Osteocyte (in vitro differentiated cells): ENCODE data around the gene FRYL. TPM values are rescaled to one million over a fixed set of nuclear protein-coding genes. Genes with fewer than 3 reads are reported as not detected.
A peak's percentile ranks its signal among the peaks of the same experiment; 100 is the strongest.
"Not testable (repeated sequence)": the region's sequence is repeated elsewhere in the genome, so short reads cannot be mapped to it uniquely, and the experiment has no call there.

ENCODE experiments used
- DNase-seq: peaks from one replicate; pipeline ENCODE4 v3.0.0; 2021; ENCODE audit warnings: mixed read lengths; ENCODE audit not compliant: unreplicated experiment; ENCODE audit errors: extremely low spot score
- H3K27ac Mint-ChIP-seq: one replicate; pipeline ENCODE4 v1.8.0; 2021; ENCODE audit warnings: mild to moderate bottlenecking, mixed read lengths; ENCODE audit not compliant: unreplicated experiment
- H3K27me3 Mint-ChIP-seq: one replicate; pipeline ENCODE4 v1.8.0; 2021; ENCODE audit warnings: mixed read lengths; ENCODE audit not compliant: unreplicated experiment
- H3K36me3 Mint-ChIP-seq: one replicate; pipeline ENCODE4 v1.8.0; 2021; ENCODE audit warnings: mixed read lengths; ENCODE audit not compliant: unreplicated experiment
- H3K4me1 Mint-ChIP-seq: one replicate; pipeline ENCODE4 v1.8.0; 2021; ENCODE audit warnings: mixed read lengths; ENCODE audit not compliant: unreplicated experiment
- H3K4me3 Mint-ChIP-seq: one replicate; pipeline ENCODE4 v1.8.0; 2021; ENCODE audit warnings: mild to moderate bottlenecking, moderate library complexity, mixed read lengths; ENCODE audit not compliant: unreplicated experiment
- H3K9me3 Mint-ChIP-seq: one replicate; pipeline ENCODE4 v1.8.0; 2021; ENCODE audit warnings: mixed read lengths; ENCODE audit not compliant: unreplicated experiment
- CTCF ChIP-seq: fragments of 200-600 bp; sonication (generic); IDR thresholded peaks from 2 replicates; pipeline ENCODE4 v1.5.0; 2021; ENCODE audit warnings: antibody characterized with exemption, mild to moderate bottlenecking, moderate library complexity
- total RNA-seq: library from RNA; stranded (reverse); gene quantifications from 2 replicates; pipeline ENCODE4 v1.2.1, GENCODE V29; 2021

FRYL gene
- total RNA-seq, 1 donor from 2014 or later = 61.9 TPM

- no peaks in the 10 kb centered on the region for H3K36me3 Mint-ChIP-seq
- TF ChIP-seq CTCF = no peak
- DNase-seq = no peak
- no peak overlapping the region for H3K27ac Mint-ChIP-seq
- H3K4me3 Mint-ChIP-seq = no peak overlapping the region
- H3K4me1 Mint-ChIP-seq = peaks cover 10% of the 10 kb centered on the region
- H3K9me3 Mint-ChIP-seq = no peaks in the 10 kb centered on the region
- peaks cover 22% of the 10 kb centered on the region for H3K27me3 Mint-ChIP-seq
These were observed 33.9 kb upstream of the FRYL start for GRCh38 chr4:48813964-48814363.

- TF ChIP-seq CTCF = no peak
- peaks cover 10% of the 10 kb centered on the region for H3K4me1 Mint-ChIP-seq
- H3K9me3 Mint-ChIP-seq = peaks cover 3% of the 10 kb centered on the region
- H3K36me3 Mint-ChIP-seq = no peaks in the 10 kb centered on the region
- peaks cover 12% of the 10 kb centered on the region for H3K27me3 Mint-ChIP-seq
- no peak for DNase-seq
- H3K4me3 Mint-ChIP-seq = no peak overlapping the region
- no peak overlapping the region for H3K27ac Mint-ChIP-seq
These were observed 32.8 kb upstream of the FRYL start for GRCh38 chr4:48812866-48813265.

GRCh38 chr4:48804584-48805301 lies 24.7 kb upstream of the FRYL start:
- Mint-ChIP-seq H3K36me3 (no peaks in the 10 kb centered on the region), H3K9me3 (peaks cover 3% of the 10 kb centered on the region), H3K4me1 (peaks cover 19% of the 10 kb centered on the region), H3K27ac (no peak overlapping the region), H3K27me3 (peaks cover 3% of the 10 kb centered on the region), H3K4me3 (no peak overlapping the region)
- no peak for DNase-seq
- TF ChIP-seq CTCF = no peak

- Mint-ChIP-seq H3K4me3 (no peak overlapping the region), H3K36me3 (no peaks in the 10 kb centered on the region), H3K4me1 (peaks cover 26% of the 10 kb centered on the region), H3K9me3 (no peaks in the 10 kb centered on the region), H3K27ac (peak overlapping the region; percentile 75), H3K27me3 (no peaks in the 10 kb centered on the region)
- no peak for DNase-seq
- no peak for TF ChIP-seq CTCF
These were observed 21.1 kb upstream of the FRYL start for GRCh38 chr4:48801016-48801715.

- H3K27ac Mint-ChIP-seq, H3K4me3 Mint-ChIP-seq, DNase-seq, H3K9me3 Mint-ChIP-seq, H3K27me3 Mint-ChIP-seq, H3K36me3 Mint-ChIP-seq: not testable (repeated sequence)
- H3K4me1 Mint-ChIP-seq = peaks cover 26% of the 10 kb centered on the region
These were observed 20.1 kb upstream of the FRYL start for GRCh38 chr4:48800155-48800554.
